SK-N-MC (cell line): ENCODE results near the gene ITGB7.

Source experiments
- DNase-seq: peaks from one replicate; pipeline ENCODE4 v3.0.0-alpha.2; 2011; ENCODE audit warnings: low read depth, low spot score
- H3K27ac ChIP-seq: fragments of 200-600 bp; sonication (generic); 2 replicates; pipeline ENCODE4 v1.5.1; 2016; ENCODE audit warnings: mixed run types
- H3K36me3 ChIP-seq: fragments of 200-600 bp; sonication (generic); 2 replicates; pipeline ENCODE4 v1.6.1; 2017; ENCODE audit warnings: antibody characterized with exemption, low read length, mixed read lengths; ENCODE audit not compliant: insufficient read depth
- H3K4me3 ChIP-seq: fragments of 200-600 bp; sonication (generic); 2 replicates; pipeline ENCODE4 v1.5.1; 2016
- H3K9ac ChIP-seq: fragments of 200-600 bp; sonication (generic); 2 replicates; pipeline ENCODE4 v1.8.0; 2017; ENCODE audit warnings: mixed run types, mixed read lengths; ENCODE audit not compliant: insufficient read length
- H3K9me3 ChIP-seq: fragments of 200-600 bp; sonication (generic); 2 replicates; pipeline ENCODE4 v1.6.1; 2017; ENCODE audit warnings: low read depth, mild to moderate bottlenecking, antibody characterized with exemption, low read length, moderate library complexity, mixed read lengths
- EZH2 ChIP-seq: fragments of 200-600 bp; sonication (generic); IDR thresholded peaks from one replicate; pipeline ENCODE4 v1.6.1; 2017; ENCODE audit warnings: antibody characterized with exemption
- FOXP2 ChIP-seq: optimal IDR thresholded peaks from 2 replicates; pipeline ENCODE3; 2011; ENCODE audit warnings: mild to moderate bottlenecking, moderate library complexity; ENCODE audit not compliant: insufficient read depth; ENCODE audit errors: extremely low read length, control extremely low read depth
- POLR2AphosphoS5 ChIP-seq: IDR thresholded peaks from 2 replicates; pipeline ENCODE4 v1.6.1; 2012; ENCODE audit warnings: mild to moderate bottlenecking, low read depth, low read length, borderline replicate concordance

The ITGB7 gene

DNA sequence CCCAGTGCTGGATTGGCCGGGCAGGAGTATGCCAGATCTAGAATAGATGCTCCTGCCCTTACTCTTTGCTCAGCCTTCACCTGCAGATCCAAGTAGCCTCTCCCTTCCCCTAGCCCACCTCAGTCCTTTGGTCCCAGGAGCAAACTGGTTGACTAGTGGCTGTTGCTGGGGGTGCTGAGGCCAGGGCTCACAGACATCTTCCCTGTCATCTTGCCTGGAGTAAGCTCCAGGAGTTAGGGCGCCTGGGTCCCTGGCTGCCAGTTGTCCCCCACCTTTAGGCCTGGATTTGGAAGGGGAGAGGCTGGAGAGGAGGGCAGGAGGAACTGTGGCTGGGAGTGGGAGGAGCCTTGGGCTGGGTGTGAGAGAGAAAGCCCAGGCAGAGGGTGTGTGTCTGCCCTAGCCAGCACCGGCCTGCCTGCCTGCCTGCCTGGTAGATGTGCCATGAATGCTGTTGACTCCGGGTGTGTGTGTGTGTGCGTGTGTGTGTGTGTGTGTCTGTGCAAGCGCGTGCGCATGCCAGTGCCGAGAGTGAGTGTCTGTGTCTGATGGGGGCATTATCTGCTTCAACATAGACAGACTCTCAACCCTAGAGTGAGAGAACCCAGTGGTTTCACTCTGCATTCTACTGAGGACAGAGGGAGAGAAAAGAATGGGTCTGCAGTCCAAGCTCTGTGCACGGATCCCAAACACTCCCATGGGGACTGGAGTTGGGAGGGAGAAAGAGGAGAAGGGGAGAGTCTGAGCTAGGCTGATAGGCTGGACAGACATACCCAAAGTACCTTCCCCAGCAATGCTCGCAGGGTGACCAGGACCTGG is 25.8 kb upstream of the ITGB7 start:
- Histone ChIP-seq H3K9me3 (no peaks in the 10 kb centered on the region), H3K4me3 (peak overlapping the region; percentile 87), H3K36me3 (no peaks in the 10 kb centered on the region), H3K9ac (peak overlapping the region; percentile 45), H3K27ac (peak overlapping the region; percentile 78)
- DNase-seq, result no peak
- TF ChIP-seq FOXP2, result no peak
- no peak for TF ChIP-seq POLR2AphosphoS5
- TF ChIP-seq EZH2, result no peak

DNA sequence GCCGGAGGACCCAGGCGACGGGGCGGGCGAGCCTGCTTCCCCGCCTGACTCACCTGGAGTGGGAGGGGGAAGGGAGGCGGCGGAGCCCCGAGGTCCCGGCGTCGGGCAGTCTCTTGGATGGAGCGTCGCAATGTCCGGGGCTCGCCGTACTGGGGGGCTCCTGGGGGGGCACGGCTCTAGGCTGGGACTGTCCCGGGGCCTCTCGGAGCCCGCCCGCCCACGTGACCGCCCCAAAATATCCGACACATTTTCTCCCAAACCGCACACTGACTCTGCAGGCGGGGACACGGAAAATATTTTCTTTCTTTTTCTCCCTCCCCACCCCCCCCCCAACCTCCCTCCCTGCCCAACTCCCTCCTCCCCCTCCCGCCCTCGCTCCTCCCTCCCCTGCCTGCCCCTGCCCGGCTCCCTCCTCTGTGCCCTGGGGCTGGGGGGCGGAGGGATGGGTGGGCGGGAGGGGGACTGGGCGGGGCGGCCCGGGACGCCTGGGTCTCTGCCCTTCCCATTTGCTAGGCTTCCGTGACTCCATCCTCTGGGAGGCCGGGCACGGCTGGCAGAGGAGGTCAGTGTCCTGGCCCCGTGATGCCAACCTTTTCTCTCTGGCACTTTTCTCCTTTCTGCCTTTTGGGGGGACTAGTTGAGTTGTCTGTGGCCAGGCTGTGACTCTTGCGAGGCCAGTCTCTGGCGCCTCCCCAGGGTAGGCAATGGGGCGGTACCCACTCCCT is 25.0 kb upstream of the ITGB7 start, which contains the start of gene RARG:
Gene RARG (minus strand): TSS at position 289 of the 725 bp plus-strand sequence. CDS start 4,664 bp downstream, outside the sequence.
- peak within 1 kb of the TSS; percentile 78; the same call in 1 of the 2 replicates for H3K27ac ChIP-seq

DNA sequence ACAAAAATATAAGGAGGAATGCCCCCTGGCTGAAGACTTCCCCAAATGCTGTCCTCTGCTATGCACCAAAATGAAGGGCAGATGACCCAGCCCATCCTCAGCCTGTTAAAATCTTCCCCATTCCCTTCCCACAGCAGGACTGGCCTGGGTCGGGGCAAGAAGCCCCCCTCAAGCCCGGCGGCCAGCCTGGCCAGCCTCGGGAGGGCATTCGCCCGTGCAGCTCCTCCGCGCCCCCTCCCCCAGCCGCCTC is 24.5 kb upstream of the ITGB7 start:
- peak overlapping the region; percentile 76 for H3K9ac ChIP-seq
- TF ChIP-seq FOXP2 (no peak), POLR2AphosphoS5 (no peak), EZH2 (no peak)
- no peaks in the 10 kb centered on the region for H3K9me3 ChIP-seq
- H3K36me3 ChIP-seq, result peaks cover 5% of the 10 kb centered on the region; the same call in 1 of the 2 replicates
- H3K27ac ChIP-seq, result peak overlapping the region; percentile 27; the same call in 1 of the 2 replicates
- DNase-seq, result no peak
- H3K4me3 ChIP-seq, result peak overlapping the region; percentile 93

More for the DNA sequence above, 25.0 kb upstream of the ITGB7 start, which contains the start of gene RARG:
- peaks cover 4% of the 10 kb centered on the region; the same call in 1 of the 2 replicates for H3K36me3 ChIP-seq
- H3K9ac ChIP-seq, result peak within 1 kb of the TSS; percentile 76
- TF ChIP-seq EZH2 (no peak), FOXP2 (no peak), POLR2AphosphoS5 (no peak)
- no peaks in the 10 kb centered on the region for H3K9me3 ChIP-seq
- DNase-seq, result no peak
- H3K4me3 ChIP-seq, result peak within 1 kb of the TSS; percentile 93

DNA sequence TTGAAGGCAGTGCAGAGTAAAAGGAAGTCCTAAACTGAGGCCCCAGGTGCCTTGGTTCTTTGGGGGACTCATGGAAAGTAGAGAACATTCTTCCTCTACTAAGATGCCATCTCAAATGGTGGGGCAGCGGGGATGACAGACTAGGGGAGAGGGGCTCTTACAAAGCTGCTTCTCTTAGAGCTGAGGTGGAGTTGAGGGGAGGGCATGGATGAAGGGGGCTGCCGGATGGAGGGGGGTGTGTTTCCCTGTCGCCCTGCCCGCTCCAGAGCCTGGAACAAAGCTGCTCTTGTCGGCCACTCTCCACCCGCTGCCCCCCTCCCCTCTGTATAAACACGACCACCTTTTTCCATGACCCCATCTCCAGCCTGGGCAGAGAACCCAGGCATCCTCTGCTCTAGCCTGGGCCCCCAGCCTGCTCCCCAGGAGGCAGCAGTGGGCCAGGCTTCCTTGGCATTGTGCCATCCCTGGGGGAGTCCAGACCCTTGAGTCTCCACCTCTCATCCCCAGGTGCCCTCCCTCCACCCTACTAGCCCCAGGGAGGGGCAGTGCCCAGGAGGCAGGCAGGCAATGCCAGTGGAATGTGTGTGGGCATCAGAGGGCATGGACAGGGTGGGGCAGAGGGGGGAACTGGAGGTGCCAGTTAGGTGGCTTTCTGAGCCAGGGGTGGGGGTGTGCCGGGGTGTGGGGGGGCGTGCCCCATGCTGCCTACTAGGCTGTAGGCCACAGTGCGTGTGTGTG is 23.2 kb upstream of the ITGB7 start:
- Histone ChIP-seq H3K4me3 (no peak overlapping the region), H3K9ac (no peak overlapping the region), H3K9me3 (no peaks in the 10 kb centered on the region), H3K27ac (peak overlapping the region; percentile 46; the same call in 1 of the 2 replicates), H3K36me3 (peaks cover 5% of the 10 kb centered on the region; the same call in 1 of the 2 replicates)
- TF ChIP-seq EZH2, result no peak
- TF ChIP-seq FOXP2, result no peak
- no peak for TF ChIP-seq POLR2AphosphoS5
- no peak for DNase-seq

DNA sequence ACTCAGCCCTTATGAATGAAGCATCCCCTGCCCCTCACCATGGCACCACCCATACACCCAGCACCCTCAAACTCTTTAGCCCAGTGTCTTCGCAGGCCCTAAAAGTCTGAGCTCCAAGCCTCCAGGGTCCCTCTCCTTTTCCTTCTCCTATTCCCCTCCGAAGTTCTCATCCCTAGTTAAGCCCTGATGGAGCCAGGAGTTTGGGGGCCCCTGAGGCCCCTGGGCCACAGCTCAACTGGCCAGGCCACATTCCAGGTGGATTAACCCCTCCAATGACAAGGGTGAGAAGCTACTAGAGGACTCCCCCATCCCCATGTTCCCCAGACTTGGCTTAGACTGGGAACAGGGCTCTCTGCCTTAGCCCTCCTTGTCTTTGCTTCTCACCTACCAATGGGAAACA is 22.4 kb upstream of the ITGB7 start:
- Histone ChIP-seq H3K36me3 (peaks cover 5% of the 10 kb centered on the region; the same call in 1 of the 2 replicates), H3K9me3 (no peaks in the 10 kb centered on the region), H3K27ac (no peak overlapping the region), H3K9ac (no peak overlapping the region), H3K4me3 (no peak overlapping the region)
- DNase-seq, result no peak
- TF ChIP-seq EZH2, result no peak
- no peak for TF ChIP-seq FOXP2
- no peak for TF ChIP-seq POLR2AphosphoS5

DNA sequence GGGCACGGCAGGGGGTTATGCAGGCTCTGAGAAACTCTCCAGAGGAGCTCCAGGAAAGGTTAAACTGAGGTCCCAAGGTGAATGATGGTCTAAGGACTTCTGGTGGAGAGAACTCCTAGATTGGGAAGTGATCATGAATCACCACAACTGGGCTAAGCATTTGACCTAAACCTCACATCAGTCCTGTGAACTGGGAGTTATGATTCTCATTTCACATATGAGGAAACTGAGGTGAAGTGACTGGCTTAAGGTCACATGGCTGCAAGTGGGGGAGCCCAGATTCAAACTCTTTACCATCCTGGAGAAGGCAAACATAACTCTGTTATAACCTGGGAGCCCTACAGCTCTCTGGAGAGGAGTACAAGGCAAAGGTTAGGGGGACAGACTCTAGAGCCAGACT is 20.8 kb upstream of the ITGB7 start:
- Histone ChIP-seq H3K4me3 (no peak overlapping the region), H3K36me3 (peaks cover 5% of the 10 kb centered on the region; the same call in 1 of the 2 replicates), H3K27ac (peak overlapping the region; percentile 46; the same call in 1 of the 2 replicates), H3K9me3 (no peaks in the 10 kb centered on the region), H3K9ac (no peak overlapping the region)
- DNase-seq, result no peak
- no peak for TF ChIP-seq POLR2AphosphoS5
- no peak for TF ChIP-seq FOXP2
- no peak for TF ChIP-seq EZH2

DNA sequence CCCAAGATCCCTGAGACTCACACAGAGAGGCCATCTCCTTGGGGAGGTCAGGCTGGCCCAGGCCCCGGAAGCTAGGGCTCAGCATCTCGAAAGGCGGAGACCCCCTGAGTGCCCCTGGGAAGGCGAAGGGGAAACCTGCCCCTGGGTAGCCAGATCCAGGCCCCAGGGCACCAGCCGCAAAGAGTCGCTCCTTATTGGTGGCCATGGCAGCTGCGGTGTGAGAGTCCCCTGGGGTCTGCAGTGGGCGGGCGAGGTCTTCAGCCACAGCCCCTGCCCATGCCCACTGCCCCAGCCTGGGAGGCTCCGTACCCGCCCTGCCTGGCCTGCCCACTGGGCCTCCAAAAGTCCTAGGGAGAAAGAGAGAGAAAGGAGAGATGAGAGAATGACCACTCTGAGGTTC is 20.3 kb upstream of the ITGB7 start:
- Histone ChIP-seq H3K36me3 (peaks cover 5% of the 10 kb centered on the region; the same call in 1 of the 2 replicates), H3K9me3 (no peaks in the 10 kb centered on the region), H3K4me3 (no peak overlapping the region), H3K27ac (no peak overlapping the region), H3K9ac (no peak overlapping the region)
- TF ChIP-seq POLR2AphosphoS5 (no peak), FOXP2 (no peak), EZH2 (no peak)
- no peak for DNase-seq

DNA sequence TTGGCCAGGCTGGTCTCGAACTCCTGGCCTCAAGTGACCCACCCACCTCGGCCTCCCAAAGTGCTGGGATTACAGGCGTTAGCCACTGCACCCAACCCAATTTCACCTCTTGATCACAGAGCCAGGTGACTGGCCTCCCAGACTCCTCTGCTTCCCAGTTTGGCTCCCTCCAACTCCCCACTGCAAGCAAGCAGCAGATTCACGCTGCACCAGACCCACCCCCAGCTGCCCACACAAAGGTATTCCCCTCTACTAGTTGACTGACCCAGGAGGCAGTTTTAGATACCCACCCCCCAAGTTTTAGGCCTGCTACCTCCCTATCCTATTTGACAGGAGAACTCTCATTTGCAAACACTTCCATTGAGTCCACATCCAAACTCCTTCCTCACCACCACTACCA is 19.8 kb upstream of the ITGB7 start:
- no peak for TF ChIP-seq POLR2AphosphoS5
- no peak for TF ChIP-seq EZH2
- TF ChIP-seq FOXP2, result no peak
- DNase-seq, result no peak
- peaks cover 5% of the 10 kb centered on the region; the same call in 1 of the 2 replicates for H3K36me3 ChIP-seq
- no peak overlapping the region for H3K9ac ChIP-seq
- H3K27ac ChIP-seq, result no peak overlapping the region
- no peaks in the 10 kb centered on the region for H3K9me3 ChIP-seq
- no peak overlapping the region for H3K4me3 ChIP-seq
